ENCODE data around the gene FOXL2NB. TPM values are rescaled to one million over a fixed set of nuclear protein-coding genes. Genes with fewer than 3 reads are reported as not detected.

FOXL2NB gene
- total RNA-seq, 2 donors from 2014 or later = not detected

GRCh38 chr3:138943724-138944653 lies 3.0 kb upstream of the FOXL2NB start:
- intact Hi-C loops (cut with DNase I) = loop anchor here (5.0 to 10.0 kb wide), 2 partner anchors 261 to 383 kb away; no protein-coding TSS in a partner anchor
- DNase-seq = no peak
- H3K9ac ChIP-seq (ENCODE audit: low read depth in 2 of 2, low read length in 2 of 2) = no peak overlapping the region
- H3K27ac ChIP-seq = no peak overlapping the region
- no peak overlapping the region for H3K4me3 ChIP-seq
- no peaks in the 10 kb centered on the region for H3K9me3 ChIP-seq
- H3K4me1 ChIP-seq = peaks cover 24% of the 10 kb centered on the region
- peaks cover 99% of the 10 kb centered on the region for H3K27me3 ChIP-seq
- no peak for TF ChIP-seq CTCF (IDR thresholded peaks at IDR 0.05)
- H3K36me3 ChIP-seq = no peaks in the 10 kb centered on the region

- no peak overlapping the region for H3K27ac ChIP-seq
- peaks cover 98% of the 10 kb centered on the region for H3K27me3 ChIP-seq
- peak overlapping the region; percentile 13 for H3K4me3 ChIP-seq
- no peak for DNase-seq
- peaks cover 26% of the 10 kb centered on the region for H3K4me1 ChIP-seq
- H3K9ac ChIP-seq (ENCODE audit: low read depth in 2 of 2, low read length in 2 of 2) = no peak overlapping the region
- H3K36me3 ChIP-seq = no peaks in the 10 kb centered on the region
- TF ChIP-seq CTCF (IDR thresholded peaks at IDR 0.05) = no peak
- H3K9me3 ChIP-seq = no peaks in the 10 kb centered on the region
- intact Hi-C loops (cut with DNase I) = loop anchor here (5.0 to 10.0 kb wide), 2 partner anchors 260 to 383 kb away; no protein-coding TSS in a partner anchor
Observed at GRCh38 chr3:138944654-138944928, 2.4 kb upstream of the FOXL2NB start.

GRCh38 chr3:138944929-138945708 lies 1.9 kb upstream of the FOXL2NB start:
- no peak for TF ChIP-seq CTCF (IDR thresholded peaks at IDR 0.05)
- Histone ChIP-seq H3K9me3 (no peaks in the 10 kb centered on the region), H3K27me3 (peaks cover 98% of the 10 kb centered on the region), H3K4me1 (peaks cover 31% of the 10 kb centered on the region), H3K9ac (ENCODE audit: low read depth in 2 of 2, low read length in 2 of 2) (no peak overlapping the region), H3K4me3 (peak overlapping the region; percentile 13), H3K36me3 (no peaks in the 10 kb centered on the region), H3K27ac (no peak overlapping the region)
- intact Hi-C loops (cut with DNase I) = loop anchor here (5.0 to 10.0 kb wide), 2 partner anchors 260 to 382 kb away; no protein-coding TSS in a partner anchor
- DNase-seq = no peak

- Histone ChIP-seq H3K9ac (ENCODE audit: low read depth in 2 of 2, low read length in 2 of 2) (no peak overlapping the region), H3K4me3 (peak overlapping the region; percentile 37), H3K4me1 (peaks cover 33% of the 10 kb centered on the region), H3K9me3 (no peaks in the 10 kb centered on the region), H3K27me3 (peaks cover 98% of the 10 kb centered on the region), H3K27ac (no peak overlapping the region), H3K36me3 (no peaks in the 10 kb centered on the region)
- intact Hi-C loops (cut with DNase I) = loop anchor here (10.0 kb wide), 1 partner anchor 259 kb away; no protein-coding TSS in a partner anchor
- DNase-seq = peak; percentile 47
- TF ChIP-seq CTCF (IDR thresholded peaks at IDR 0.05) = no peak
Observed at GRCh38 chr3:138945709-138946662, 1.0 kb upstream of the FOXL2NB start.
